ENCODE results near the gene LRMDA. TPM values are rescaled to one million over a fixed set of nuclear protein-coding genes. Genes with fewer than 3 reads are reported as not detected.
A peak's percentile ranks its signal among the peaks of the same experiment; 100 is the strongest.

Gene LRMDA
- total RNA-seq, 1 donor from 2014 or later = 19.4 TPM

DNA sequence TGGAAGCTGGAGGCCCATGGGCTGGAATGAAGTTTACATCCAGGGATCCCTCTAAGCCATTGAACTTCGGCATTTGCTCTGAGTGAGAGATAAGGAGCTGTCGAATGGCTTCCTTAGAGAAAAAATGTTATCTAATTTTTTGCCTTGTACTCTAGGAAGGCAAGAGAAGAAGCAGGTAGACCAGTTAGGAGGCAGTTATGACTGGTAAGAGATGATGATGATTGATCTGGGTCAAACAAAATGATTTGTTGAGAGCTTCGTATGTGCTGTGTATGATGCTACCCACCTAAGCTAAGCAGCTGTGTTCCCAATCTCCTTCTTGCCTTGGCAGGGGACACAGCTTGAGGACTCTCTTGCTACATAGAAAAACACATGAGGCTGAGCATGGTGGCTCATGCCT, 370.2 kb downstream of the LRMDA start:
- no peak for TF ChIP-seq CTCF (IDR thresholded peaks at IDR 0.05; ENCODE audit: unreplicated experiment)
- Mint-ChIP-seq H3K4me3 (ENCODE audit: unreplicated experiment) (no peak overlapping the region), H3K4me1 (ENCODE audit: unreplicated experiment) (no peaks in the 10 kb centered on the region), H3K36me3 (ENCODE audit: low read depth, unreplicated experiment) (no peaks in the 10 kb centered on the region), H3K27me3 (ENCODE audit: unreplicated experiment) (peaks cover 6% of the 10 kb centered on the region), H3K27ac (ENCODE audit: unreplicated experiment) (no peak overlapping the region), H3K9me3 (ENCODE audit: unreplicated experiment) (no peaks in the 10 kb centered on the region)
- DNase-seq (ENCODE audit: low spot score) = no peak

- no peak overlapping the region for H3K27ac Mint-ChIP-seq (ENCODE audit: unreplicated experiment)
Observed at GRCh38 chr10:75803121-75803520, 371.7 kb downstream of the LRMDA start.

DNA sequence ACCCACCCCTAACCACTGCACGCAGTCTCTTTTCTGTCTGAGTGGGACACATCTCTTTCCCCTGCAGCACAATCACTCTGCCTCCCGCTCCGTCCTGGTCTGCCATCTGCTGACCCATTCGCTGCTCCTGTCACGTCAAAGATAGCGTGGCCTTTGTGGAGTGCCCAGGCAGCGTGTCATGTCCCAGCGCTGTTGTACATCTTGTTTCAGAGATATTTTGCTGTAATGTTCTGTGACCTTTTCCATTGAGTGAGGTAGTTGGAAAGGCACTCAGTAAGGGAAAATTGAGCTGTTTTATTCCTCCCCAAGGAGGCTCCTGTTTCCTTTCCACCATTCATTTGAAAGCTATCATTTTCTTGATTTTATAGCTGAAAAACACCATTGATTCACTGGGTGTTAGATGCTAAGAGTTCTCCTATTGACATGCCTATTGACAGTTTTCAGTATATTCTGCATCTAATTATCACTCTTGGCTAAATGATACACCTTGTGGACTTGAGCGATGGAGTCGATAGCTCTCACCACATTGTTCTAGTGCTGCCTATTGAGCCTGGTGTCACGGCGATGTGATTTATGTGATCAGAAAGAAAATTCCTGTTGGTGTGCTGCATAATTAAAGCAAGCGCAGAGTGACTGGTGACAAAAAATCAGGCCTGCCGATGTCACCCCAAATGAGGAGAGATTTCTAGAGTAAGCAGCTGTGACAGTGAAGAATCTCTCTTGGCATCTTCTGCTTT, 372.6 kb downstream of the LRMDA start:
- no peaks in the 10 kb centered on the region for H3K4me1 Mint-ChIP-seq (ENCODE audit: unreplicated experiment)
- H3K27me3 Mint-ChIP-seq (ENCODE audit: unreplicated experiment) = peaks cover 5% of the 10 kb centered on the region
- no peak for TF ChIP-seq CTCF (IDR thresholded peaks at IDR 0.05; ENCODE audit: unreplicated experiment)
- DNase-seq (ENCODE audit: low spot score) = no peak
- H3K4me3 Mint-ChIP-seq (ENCODE audit: unreplicated experiment) = no peak overlapping the region
- no peaks in the 10 kb centered on the region for H3K9me3 Mint-ChIP-seq (ENCODE audit: unreplicated experiment)
- H3K27ac Mint-ChIP-seq (ENCODE audit: unreplicated experiment) = peak overlapping the region; percentile 72
- no peaks in the 10 kb centered on the region for H3K36me3 Mint-ChIP-seq (ENCODE audit: low read depth, unreplicated experiment)

More at GRCh38 chr10:75803121-75803520, 371.7 kb downstream of the LRMDA start:
- DNase-seq (ENCODE audit: low spot score) = no peak
- peaks cover 5% of the 10 kb centered on the region for H3K27me3 Mint-ChIP-seq (ENCODE audit: unreplicated experiment)
- TF ChIP-seq CTCF (IDR thresholded peaks at IDR 0.05; ENCODE audit: unreplicated experiment) = no peak
- no peaks in the 10 kb centered on the region for H3K36me3 Mint-ChIP-seq (ENCODE audit: low read depth, unreplicated experiment)
- H3K9me3 Mint-ChIP-seq (ENCODE audit: unreplicated experiment) = no peaks in the 10 kb centered on the region
- H3K4me1 Mint-ChIP-seq (ENCODE audit: unreplicated experiment) = no peaks in the 10 kb centered on the region
- H3K4me3 Mint-ChIP-seq (ENCODE audit: unreplicated experiment) = no peak overlapping the region

DNA sequence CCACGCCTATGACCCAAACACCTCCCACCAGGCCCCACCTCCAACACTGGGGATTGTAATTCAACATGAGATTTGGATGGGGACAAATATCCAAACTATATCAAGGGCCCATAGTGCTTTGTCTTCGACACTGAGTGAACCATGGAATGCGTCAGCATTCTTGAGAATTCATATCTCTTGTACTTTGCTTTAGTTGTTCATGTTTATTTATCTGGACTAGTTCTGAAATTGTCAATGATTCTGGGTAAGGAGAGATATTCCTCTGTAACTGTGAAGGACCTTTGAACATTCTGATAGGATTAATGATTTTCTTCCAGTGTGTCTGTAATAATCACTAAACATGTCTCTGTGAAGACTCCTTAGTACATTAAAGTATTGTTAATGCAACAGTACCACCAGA, 374.8 kb downstream of the LRMDA start:
- no peaks in the 10 kb centered on the region for H3K4me1 Mint-ChIP-seq (ENCODE audit: unreplicated experiment)

More for the DNA sequence above, 374.8 kb downstream of the LRMDA start:
- Mint-ChIP-seq H3K4me3 (ENCODE audit: unreplicated experiment) (no peak overlapping the region), H3K27ac (ENCODE audit: unreplicated experiment) (no peak overlapping the region), H3K9me3 (ENCODE audit: unreplicated experiment) (no peaks in the 10 kb centered on the region), H3K27me3 (ENCODE audit: unreplicated experiment) (peaks cover 7% of the 10 kb centered on the region), H3K36me3 (ENCODE audit: low read depth, unreplicated experiment) (no peaks in the 10 kb centered on the region)
- DNase-seq (ENCODE audit: low spot score) = no peak
- TF ChIP-seq CTCF (IDR thresholded peaks at IDR 0.05; ENCODE audit: unreplicated experiment) = no peak
